OCI-LY7 (cell line): Measurements from ENCODE around the gene TRIM67. TPM values are rescaled to one million over a fixed set of nuclear protein-coding genes. Genes with fewer than 3 reads are reported as not detected.

ENCODE experiments used
- BruUV-seq: library from RNA; stranded (reverse); fragments of 400-500 nt; replicated peaks from 2 replicates; lab custom pipeline; 2021; lab: Mats Ljungman, UMichigan
- CTCF ChIA-PET: fragments of 300-600 bp; sonication (Branson Sonifier 250); formaldehyde crosslinking; loops from one replicate; lab custom pipeline; 2022; ENCODE audit warnings: antibody characterized with exemption; ENCODE audit not compliant: unreplicated experiment; lab: Charles Lee
- POLR2A ChIA-PET: fragments of 300-600 bp; sonication (Branson Sonifier 250); formaldehyde crosslinking; loops from one replicate; lab custom pipeline; 2022; ENCODE audit warnings: antibody characterized with exemption; lab: Charles Lee
- DNase-seq: peaks from one replicate; pipeline ENCODE4 v3.0.0-alpha.2; 2015; ENCODE audit warnings: low spot score
- H2AFZ ChIP-seq: fragments of 200-600 bp; sonication (generic), shearing (Covaris generic); 2 replicates; pipeline ENCODE4 v1.6.1; 2014; ENCODE audit warnings: mild to moderate bottlenecking, antibody characterized with exemption, low read length, moderate library complexity
- H3K27ac ChIP-seq: fragments of 200-600 bp; sonication (generic); 2 replicates; pipeline ENCODE4 v1.5.1; 2014; ENCODE audit warnings: mixed run types, low read depth, mild to moderate bottlenecking, moderate library complexity, low read length, inconsistent platforms; ENCODE audit not compliant: poor library complexity, severe bottlenecking
- H3K36me3 ChIP-seq: fragments of 200-600 bp; sonication (generic); 2 replicates; pipeline ENCODE4 v1.6.1; 2014; ENCODE audit warnings: mild to moderate bottlenecking, antibody characterized with exemption, low read length, moderate library complexity, mixed read lengths; ENCODE audit not compliant: insufficient read depth
- H3K4me1 ChIP-seq: fragments of 200-600 bp; sonication (generic); 2 replicates; pipeline ENCODE4 v1.5.1; 2014; ENCODE audit warnings: mild to moderate bottlenecking, low read length; ENCODE audit not compliant: insufficient read depth, poor library complexity, severe bottlenecking
- H3K4me2 ChIP-seq: fragments of 200-600 bp; sonication (generic); 2 replicates; pipeline ENCODE4 v1.6.1; 2014; ENCODE audit warnings: mild to moderate bottlenecking, low read length
- H3K4me3 ChIP-seq: fragments of 200-600 bp; sonication (generic); 2 replicates; pipeline ENCODE4 v1.5.1; 2014; ENCODE audit warnings: mild to moderate bottlenecking, low read depth, low read length; ENCODE audit not compliant: poor library complexity, severe bottlenecking
- H3K79me2 ChIP-seq: fragments of 200-600 bp; sonication (generic); 2 replicates; pipeline ENCODE4 v1.6.1; 2016; ENCODE audit warnings: low read depth, mild to moderate bottlenecking, low read length, moderate library complexity, mixed read lengths; ENCODE audit not compliant: insufficient read depth
- H3K9me2 ChIP-seq: fragments of 200-600 bp; sonication (generic); 2 replicates; pipeline ENCODE4 v1.6.1; 2016; ENCODE audit warnings: mild to moderate bottlenecking, low read length, mixed read lengths; ENCODE audit not compliant: insufficient read depth
- H3K9me3 ChIP-seq: fragments of 200-600 bp; sonication (generic); 2 replicates; pipeline ENCODE4 v1.6.1; 2014; ENCODE audit warnings: mild to moderate bottlenecking, mixed run types, low read length, mixed read lengths
- H4K20me1 ChIP-seq: fragments of 200-600 bp; sonication (generic); 2 replicates; pipeline ENCODE4 v1.6.1; 2014; ENCODE audit warnings: mild to moderate bottlenecking, antibody characterized with exemption, low read length, moderate library complexity, mixed read lengths; ENCODE audit not compliant: insufficient read depth
- EZH2phosphoT487 ChIP-seq: fragments of 200-600 bp; sonication (generic); IDR thresholded peaks from 2 replicates; pipeline ENCODE4 v1.6.1; 2018; ENCODE audit warnings: low read depth, borderline replicate concordance, mild to moderate bottlenecking, mixed run types, antibody characterized with exemption, low read length, moderate library complexity, mixed read lengths
- intact Hi-C: fragments of 100-400 bp; cut with micrococcal nuclease; formaldehyde crosslinking; loops from one replicate; pipeline ENCODE4 v1.10.0; 2022; ENCODE audit not compliant: unreplicated experiment
- total RNA-seq, 2 experiments: library from RNA; depleted of rRNA in 1 of 2; stranded (reverse); fragments of >200 nt in 1 of 2; shearing (Covaris generic) in 1 of 2; gene quantifications; 2 replicates each; pipeline ENCODE4 v1.2.3, GENCODE V29; 2014 to 2022
- TF ChIP-seq, protein P1 (sequence below): fragments of 200-600 bp; sonication (generic); conservative IDR thresholded peaks from 2 replicates; pipeline ENCODE4 v1.5.1; 2014; ENCODE audit warnings: mild to moderate bottlenecking, antibody characterized with exemption, low read length, moderate library complexity, mixed read lengths

TRIM67 gene
- total RNA-seq, 2 experiments from 2014 or later = 0.03 to 0.06 TPM

DNA sequence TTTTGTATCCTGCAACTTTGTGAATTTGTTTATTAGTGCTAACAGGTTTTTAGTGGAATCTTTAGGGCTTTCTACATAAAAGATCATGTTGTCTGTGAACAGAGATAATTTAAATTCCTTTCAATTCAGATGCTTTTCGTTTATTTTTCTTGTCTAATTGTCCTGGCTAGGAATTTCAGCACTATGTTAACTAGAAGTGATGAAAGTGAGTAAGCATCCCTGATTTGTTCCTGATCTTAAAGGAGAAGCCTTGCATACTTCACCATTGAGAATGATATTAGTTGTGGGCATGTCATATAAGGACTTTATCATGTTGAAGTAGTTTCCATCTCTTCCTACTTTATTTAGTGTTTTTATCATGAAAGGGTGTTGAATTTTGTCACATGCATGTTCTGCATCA is 23.6 kb upstream of the TRIM67 start:
- no TSS peak for BruUV-seq
- H3K36me3 ChIP-seq = no peaks in the 10 kb centered on the region
- DNase-seq = no peak
- H2AFZ ChIP-seq = no peak overlapping the region
- intact Hi-C loops = no loop called here
- no peak overlapping the region for H3K4me2 ChIP-seq
- H3K9me3 ChIP-seq = no peaks in the 10 kb centered on the region
- H3K9me2 ChIP-seq = no peaks in the 10 kb centered on the region
- ChIA-PET CTCF (no interaction called here), POLR2A (no interaction called here)
- TF ChIP-seq, protein P1, sequence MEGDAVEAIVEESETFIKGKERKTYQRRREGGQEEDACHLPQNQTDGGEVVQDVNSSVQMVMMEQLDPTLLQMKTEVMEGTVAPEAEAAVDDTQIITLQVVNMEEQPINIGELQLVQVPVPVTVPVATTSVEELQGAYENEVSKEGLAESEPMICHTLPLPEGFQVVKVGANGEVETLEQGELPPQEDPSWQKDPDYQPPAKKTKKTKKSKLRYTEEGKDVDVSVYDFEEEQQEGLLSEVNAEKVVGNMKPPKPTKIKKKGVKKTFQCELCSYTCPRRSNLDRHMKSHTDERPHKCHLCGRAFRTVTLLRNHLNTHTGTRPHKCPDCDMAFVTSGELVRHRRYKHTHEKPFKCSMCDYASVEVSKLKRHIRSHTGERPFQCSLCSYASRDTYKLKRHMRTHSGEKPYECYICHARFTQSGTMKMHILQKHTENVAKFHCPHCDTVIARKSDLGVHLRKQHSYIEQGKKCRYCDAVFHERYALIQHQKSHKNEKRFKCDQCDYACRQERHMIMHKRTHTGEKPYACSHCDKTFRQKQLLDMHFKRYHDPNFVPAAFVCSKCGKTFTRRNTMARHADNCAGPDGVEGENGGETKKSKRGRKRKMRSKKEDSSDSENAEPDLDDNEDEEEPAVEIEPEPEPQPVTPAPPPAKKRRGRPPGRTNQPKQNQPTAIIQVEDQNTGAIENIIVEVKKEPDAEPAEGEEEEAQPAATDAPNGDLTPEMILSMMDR = no peak
- no peak for TF ChIP-seq EZH2phosphoT487
- H3K4me3 ChIP-seq = no peak overlapping the region
- no peaks in the 10 kb centered on the region for H4K20me1 ChIP-seq
- no peak overlapping the region for H3K27ac ChIP-seq
- no peaks in the 10 kb centered on the region for H3K4me1 ChIP-seq
- H3K79me2 ChIP-seq = no peaks in the 10 kb centered on the region

DNA sequence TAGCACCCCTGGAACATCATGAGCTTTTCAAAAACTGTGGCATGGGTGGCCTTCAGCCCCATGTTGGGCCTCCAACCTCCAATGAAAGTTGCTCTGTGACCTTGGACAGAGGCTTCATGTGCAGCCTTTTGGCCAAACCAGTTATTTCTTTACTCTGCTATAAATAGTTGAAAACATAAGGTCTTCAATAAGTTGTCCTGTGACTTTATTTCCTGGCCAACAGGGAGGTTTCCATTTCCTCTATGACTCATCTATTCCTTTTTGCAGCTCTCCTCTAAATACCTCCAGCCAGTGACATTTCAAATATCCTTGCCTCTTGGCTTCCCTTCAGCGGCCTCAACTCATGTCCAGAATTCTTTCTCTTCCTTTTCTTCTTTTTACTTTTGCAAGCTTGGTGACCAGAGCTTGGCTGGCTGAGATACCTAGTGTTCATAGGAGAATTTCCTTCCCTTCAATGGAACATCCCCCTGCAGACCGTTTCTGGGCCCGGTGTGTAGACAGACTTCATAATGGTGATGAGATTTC is 22.7 kb upstream of the TRIM67 start:
- no peaks in the 10 kb centered on the region for H3K9me3 ChIP-seq
- H3K4me1 ChIP-seq = no peaks in the 10 kb centered on the region
- ChIA-PET CTCF (no interaction called here), POLR2A (no interaction called here)
- H2AFZ ChIP-seq = no peak overlapping the region
- BruUV-seq = no TSS peak
- no peaks in the 10 kb centered on the region for H3K36me3 ChIP-seq
- no peak overlapping the region for H3K27ac ChIP-seq
- TF ChIP-seq, protein P1 = no peak
- no peak for TF ChIP-seq EZH2phosphoT487
- H4K20me1 ChIP-seq = no peaks in the 10 kb centered on the region
- no peaks in the 10 kb centered on the region for H3K9me2 ChIP-seq
- no peak overlapping the region for H3K4me3 ChIP-seq
- intact Hi-C loops = no loop called here
- DNase-seq = no peak
- H3K4me2 ChIP-seq = no peak overlapping the region
- H3K79me2 ChIP-seq = no peaks in the 10 kb centered on the region
